Suprapubic skin (tissue), 3 donors: ENCODE measurements around the gene SSC5D.

Source experiments
- CTCF ChIP-seq, 2 donors: fragments of 200-600 bp in 1 of 2; fragments of 450-650 bp in 1 of 2; sonication (generic) in 1 of 2; IDR thresholded peaks; one replicate each; pipeline ENCODE4 v1.5.1; 2016 to 2019; ENCODE audit warnings: antibody characterized with exemption in 2 of 2, mild to moderate bottlenecking in 1 of 2, moderate library complexity in 1 of 2
- POLR2A ChIP-seq, 2 donors: fragments of 450-650 bp; IDR thresholded peaks; one replicate each; pipeline ENCODE4 v1.6.1; 2017; ENCODE audit warnings: antibody characterized with exemption in 2 of 2, mild to moderate bottlenecking in 2 of 2, moderate library complexity in 2 of 2

DNA sequence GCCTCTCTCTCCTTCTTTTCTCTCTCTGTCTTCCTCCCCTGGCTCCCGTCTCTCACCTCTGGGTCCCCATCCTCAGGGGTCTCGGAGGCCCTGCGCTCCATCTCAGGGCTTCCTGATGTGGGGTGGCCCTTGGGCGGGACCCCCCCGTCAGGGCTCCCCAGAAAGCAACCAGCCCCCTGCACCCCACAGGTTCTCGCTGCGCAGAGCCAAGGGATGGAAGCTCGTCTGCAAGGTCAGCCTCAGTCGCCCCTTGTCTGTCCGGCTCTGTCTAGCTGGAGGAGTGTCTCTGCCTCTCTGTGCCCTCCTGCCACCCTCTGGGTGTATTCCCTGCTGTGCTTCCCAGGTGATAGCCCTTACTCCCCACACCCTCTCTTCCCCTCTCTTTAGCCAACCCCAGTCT is 57.2 kb downstream of the SSC5D start, which contains the start of gene SBK3:
- TF ChIP-seq POLR2A (IDR thresholded peaks at IDR 0.05), result no peak
- no peak for TF ChIP-seq CTCF (IDR thresholded peaks at IDR 0.05)
